SW480 (cell line): ENCODE data around the gene GPR107.

ENCODE experiments used
- DNase-seq: peaks from one replicate; pipeline ENCODE4 v3.0.0-alpha.2; 2016; ENCODE audit warnings: low spot score

GPR107 gene

GRCh38 chr9:130110166-130110565 is 56.5 kb downstream of the GPR107 start:
- DNase-seq = no peak

GRCh38 chr9:130110596-130111021 is 56.9 kb downstream of the GPR107 start:
- DNase-seq = no peak

- no peak for DNase-seq
Observed at GRCh38 chr9:130111786-130112537, 58.3 kb downstream of the GPR107 start.

DNA sequence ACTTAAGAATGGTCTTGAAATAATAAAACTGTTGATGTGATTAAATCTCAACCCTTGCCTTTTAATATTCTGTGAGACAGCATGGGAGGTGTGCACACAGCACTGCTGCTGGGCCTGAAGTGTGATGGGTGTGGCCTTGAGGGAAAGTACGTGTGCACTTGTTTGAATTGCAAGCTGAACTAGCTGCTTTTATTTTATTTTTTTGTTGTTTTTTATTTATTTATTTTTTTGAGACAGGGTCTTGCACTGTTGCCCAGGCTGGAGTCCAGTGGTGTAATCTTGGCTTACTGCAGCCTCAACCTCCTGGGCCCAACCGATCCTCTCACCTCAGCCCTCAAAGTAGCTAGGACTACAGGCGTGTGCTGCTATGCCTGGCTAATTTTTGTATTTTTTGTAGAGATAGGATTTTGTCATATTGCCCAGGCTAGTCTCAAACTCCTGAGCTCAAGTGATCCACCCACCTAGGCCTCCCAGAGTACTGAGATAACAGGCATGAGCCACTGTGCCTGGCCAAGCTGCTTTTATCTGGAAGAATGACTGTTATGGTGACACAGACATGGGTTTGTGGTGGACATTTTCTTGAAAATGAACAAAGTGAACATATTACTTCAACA is 58.9 kb downstream of the GPR107 start:
- DNase-seq = no peak

- DNase-seq = no peak
Observed at GRCh38 chr9:130114741-130115140, 61.0 kb downstream of the GPR107 start.

GRCh38 chr9:130116346-130116745 is 62.6 kb downstream of the GPR107 start:
- DNase-seq = no peak

GRCh38 chr9:130117376-130117775 is 63.7 kb downstream of the GPR107 start:
- DNase-seq = no peak

GRCh38 chr9:130117816-130118632 is 64.3 kb downstream of the GPR107 start:
- DNase-seq = peak; percentile 28

GRCh38 chr9:130118841-130119518 is 65.3 kb downstream of the GPR107 start:
- no peak for DNase-seq

DNA sequence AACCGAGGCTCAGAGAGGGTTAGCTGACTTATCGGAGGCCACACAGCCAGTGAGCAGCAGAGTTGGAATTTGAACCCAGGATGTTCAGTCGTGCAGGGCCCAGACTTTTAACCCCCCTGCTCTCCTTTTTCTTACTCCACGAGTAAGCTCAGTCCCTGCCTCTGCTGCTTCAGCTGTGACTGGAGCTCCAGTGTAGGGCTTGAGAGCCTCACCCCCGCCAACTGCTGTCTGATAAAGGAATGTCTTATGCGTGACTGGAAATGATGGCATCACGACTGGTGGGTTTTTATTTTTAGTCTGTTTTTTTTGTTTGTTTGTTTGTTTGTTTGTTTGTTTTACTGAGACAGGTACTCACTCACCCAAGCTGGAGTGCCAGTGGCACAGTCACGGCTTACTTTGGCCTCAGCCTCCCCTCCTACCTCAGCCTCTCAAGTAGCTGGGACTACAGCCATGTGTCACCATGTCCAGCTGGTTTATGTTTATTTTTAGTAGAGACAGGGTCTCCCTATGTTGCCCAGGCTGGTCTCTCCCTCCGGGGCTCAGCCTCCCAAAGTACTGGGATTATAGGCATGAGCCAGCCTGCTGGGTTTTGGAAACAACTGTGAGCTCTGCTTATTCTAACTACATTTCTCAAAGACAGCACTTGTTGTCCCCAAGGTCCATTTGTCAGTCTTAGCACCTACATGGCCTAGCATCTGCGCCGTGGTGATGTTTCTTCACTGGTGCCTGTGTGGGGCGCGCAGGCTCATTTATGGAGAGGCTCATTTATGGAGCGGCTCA is 66.0 kb downstream of the GPR107 start:
- no peak for DNase-seq

DNA sequence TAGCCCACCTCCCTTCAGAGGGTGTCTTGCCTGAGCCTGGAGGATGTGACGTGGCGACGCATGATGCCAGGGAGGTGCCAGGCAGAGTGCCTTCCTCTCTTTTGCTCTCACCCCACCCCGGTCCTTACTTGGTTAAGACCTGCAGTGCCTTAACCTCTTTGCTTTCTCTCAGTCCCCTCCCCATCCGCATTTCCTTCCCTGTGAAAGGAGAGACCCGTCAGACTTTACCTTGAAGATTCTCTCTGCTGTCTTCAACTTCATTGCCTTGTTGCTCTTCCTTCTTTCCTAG is 66.5 kb downstream of the GPR107 start:
- no peak for DNase-seq

- no peak for DNase-seq
Observed at GRCh38 chr9:130120832-130121231, 67.1 kb downstream of the GPR107 start.

DNA sequence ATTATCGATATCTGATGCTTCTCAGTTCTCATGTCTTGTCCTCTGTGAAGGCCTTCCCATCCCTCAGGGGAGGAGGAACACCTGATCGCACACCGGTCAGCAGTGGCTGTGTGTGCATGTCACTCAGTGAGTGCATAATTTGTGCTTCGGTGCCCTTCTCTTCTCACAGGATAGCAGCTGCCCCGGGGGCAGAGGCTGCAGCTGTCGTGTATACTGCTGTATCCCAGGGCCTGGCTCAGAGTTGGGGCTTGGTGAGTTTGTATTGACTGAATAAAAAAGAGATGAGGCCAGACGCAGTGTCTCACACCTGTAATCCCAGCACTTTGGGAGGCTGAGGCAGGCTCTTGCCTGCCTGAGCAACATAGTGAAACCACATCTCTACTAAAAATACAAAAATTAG is 68.8 kb downstream of the GPR107 start:
- DNase-seq = no peak

DNA sequence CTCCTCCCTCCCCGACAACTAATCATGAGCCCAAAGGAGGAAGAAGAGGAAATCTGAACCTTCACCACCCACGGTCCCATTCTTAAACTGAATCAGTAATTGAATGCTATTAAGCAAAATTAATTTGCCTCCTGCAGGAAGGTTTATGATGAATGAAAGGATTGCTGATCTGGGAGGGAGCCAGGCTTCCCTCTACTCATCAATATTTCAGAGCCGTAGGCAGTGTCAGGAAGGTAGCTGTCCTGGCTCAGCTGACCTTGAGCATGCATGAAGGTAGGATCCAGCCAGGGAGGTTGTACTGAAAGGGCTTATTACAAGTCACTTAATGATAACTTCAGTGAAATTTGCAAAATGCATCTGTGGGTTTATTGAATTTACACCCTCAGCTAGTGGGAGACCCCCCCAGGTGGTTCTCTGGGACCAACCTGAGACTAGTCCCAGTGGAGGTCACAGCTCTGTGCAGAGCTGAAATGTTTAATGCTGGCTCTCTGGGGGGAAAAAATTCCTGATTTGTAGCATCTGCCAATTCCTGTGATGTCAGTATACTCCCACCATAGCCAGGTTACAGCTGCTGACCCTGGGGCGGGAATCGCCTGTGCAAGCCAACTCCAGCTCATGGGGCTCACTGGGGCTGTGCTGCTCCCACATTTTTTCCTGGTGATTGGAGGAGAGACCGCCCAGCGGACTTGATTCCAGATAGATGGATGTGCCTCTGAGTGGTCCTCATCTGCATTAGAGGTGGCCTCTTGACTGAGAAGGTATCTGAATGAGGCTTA is 70.6 kb downstream of the GPR107 start:
- DNase-seq = no peak

GRCh38 chr9:130126721-130127433 is 73.2 kb downstream of the GPR107 start:
- DNase-seq = no peak

DNA sequence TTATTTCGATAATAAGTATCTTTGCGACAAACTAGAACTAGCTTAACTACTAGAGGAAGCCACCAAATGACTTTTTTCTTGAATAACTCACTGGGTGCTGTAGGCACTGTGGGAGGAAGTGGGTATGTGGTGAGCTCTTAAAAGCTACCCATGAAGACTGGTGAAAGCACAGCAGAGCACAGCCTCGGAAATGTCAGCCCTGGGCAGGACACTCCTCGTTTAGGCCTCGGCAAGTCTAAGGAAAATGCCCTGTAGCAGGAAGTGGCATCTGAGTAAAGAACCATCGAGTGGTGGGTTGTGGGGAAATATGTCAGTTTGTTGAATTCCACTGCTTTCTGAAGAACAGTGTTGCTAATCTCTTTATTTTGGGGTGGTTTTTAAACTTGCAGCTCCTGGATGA is 74.5 kb downstream of the GPR107 start:
- no peak for DNase-seq

DNA sequence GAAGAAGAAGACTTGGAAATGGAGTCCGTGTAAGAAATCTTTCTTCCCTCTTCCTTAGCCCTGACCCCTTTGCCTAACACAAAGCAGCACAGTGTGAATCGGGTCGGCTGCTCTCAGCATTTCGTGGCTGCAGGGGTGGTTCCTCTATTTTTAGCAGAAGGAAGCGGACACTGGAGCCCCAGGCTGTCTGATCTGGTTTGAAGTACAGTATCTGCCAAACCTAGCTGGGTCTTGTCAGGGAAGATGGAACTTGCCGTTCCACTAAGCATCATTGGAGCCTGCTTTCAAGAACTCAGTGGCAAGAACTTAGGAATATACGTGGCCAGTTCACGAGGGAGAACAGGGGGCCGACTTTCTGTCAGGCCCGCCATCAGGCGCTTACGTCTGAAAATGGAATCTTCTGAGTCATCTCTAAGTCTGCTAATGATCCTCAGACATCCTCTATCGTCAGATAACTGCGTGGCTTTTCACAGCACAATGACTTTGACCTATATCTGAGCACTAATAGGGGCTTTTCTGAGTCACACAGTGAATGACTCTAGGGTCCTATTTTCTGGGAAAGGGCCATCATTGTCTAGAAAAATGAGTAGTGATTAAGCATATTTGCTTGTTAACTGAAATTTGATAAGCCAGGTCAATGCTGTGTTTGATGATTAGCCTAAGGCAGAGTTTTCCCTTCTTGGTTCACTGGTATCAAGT is 75.2 kb downstream of the GPR107 start:
- no peak for DNase-seq

- DNase-seq = no peak
Observed at GRCh38 chr9:130129432-130130061, 75.8 kb downstream of the GPR107 start.

DNA sequence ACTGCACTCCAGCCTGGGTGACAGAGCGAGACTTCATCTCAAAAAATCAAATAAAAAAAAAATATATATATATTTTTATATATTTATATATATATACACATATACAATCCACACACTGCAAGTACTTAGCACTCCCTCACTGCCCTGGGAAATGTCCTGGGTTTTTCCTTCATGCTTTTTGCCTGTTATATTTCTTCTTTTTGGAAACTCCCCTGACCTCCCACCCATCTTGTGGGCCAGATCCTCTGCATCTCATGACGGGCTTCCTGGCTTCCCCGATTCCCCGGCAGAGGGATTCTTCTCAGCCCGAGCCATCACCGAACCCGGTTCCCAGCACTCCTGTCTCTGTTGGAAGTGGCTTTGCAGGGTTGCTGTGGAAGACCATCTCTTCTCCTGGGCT is 79.0 kb downstream of the GPR107 start:
- no peak for DNase-seq
